AG04449 (cell line): ENCODE measurements around the gene KLHL21.
"Not testable (repeated sequence)": the region's sequence is repeated elsewhere in the genome, so short reads cannot be mapped to it uniquely, and the experiment has no call there.

Experiments
- CTCF ChIA-PET: fragments of 350-600 bp; formaldehyde crosslinking; extraction: SDS; loops from one replicate; lab custom pipeline; 2021; ENCODE audit warnings: antibody characterized with exemption; lab: Yijun Ruan, JAX
- POLR2A ChIA-PET: fragments of 400-600, 350-600 bp; formaldehyde crosslinking; extraction: SDS; loops from one replicate; lab custom pipeline; 2020; ENCODE audit warnings: antibody characterized with exemption, inconsistent platforms; lab: Yijun Ruan, JAX
- DNase-seq: peaks from one replicate; pipeline ENCODE4 v3.0.0-alpha.2; 2010; ENCODE audit warnings: low read depth, low spot score
- H3K4me3 ChIP-seq: 2 replicates; pipeline ENCODE4 v1.5.1; 2011; ENCODE audit warnings: low read depth, mild to moderate bottlenecking, control low read depth, low read length
- TF ChIP-seq, protein P1 (sequence below): IDR thresholded peaks from one replicate; pipeline ENCODE4 v1.5.1; 2011; ENCODE audit warnings: mild to moderate bottlenecking, moderate library complexity, low read length, control low read depth, inconsistent platforms; ENCODE audit not compliant: insufficient read depth; ENCODE audit errors: missing control alignments

KLHL21 gene

GRCh38 chr1:6638226-6638625 lies 35.6 kb upstream of the KLHL21 start:
- CTCF ChIA-PET = interaction anchor here (0.7 to 7.6 kb wide), 2 partner anchors 8 to 152 kb away, joined by 4 to 69 read pairs; no protein-coding TSS in a partner anchor
- no peak overlapping the region for H3K4me3 ChIP-seq
- TF ChIP-seq, protein P1, sequence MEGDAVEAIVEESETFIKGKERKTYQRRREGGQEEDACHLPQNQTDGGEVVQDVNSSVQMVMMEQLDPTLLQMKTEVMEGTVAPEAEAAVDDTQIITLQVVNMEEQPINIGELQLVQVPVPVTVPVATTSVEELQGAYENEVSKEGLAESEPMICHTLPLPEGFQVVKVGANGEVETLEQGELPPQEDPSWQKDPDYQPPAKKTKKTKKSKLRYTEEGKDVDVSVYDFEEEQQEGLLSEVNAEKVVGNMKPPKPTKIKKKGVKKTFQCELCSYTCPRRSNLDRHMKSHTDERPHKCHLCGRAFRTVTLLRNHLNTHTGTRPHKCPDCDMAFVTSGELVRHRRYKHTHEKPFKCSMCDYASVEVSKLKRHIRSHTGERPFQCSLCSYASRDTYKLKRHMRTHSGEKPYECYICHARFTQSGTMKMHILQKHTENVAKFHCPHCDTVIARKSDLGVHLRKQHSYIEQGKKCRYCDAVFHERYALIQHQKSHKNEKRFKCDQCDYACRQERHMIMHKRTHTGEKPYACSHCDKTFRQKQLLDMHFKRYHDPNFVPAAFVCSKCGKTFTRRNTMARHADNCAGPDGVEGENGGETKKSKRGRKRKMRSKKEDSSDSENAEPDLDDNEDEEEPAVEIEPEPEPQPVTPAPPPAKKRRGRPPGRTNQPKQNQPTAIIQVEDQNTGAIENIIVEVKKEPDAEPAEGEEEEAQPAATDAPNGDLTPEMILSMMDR = no peak
- POLR2A ChIA-PET = no interaction called here
- DNase-seq = no peak

DNA sequence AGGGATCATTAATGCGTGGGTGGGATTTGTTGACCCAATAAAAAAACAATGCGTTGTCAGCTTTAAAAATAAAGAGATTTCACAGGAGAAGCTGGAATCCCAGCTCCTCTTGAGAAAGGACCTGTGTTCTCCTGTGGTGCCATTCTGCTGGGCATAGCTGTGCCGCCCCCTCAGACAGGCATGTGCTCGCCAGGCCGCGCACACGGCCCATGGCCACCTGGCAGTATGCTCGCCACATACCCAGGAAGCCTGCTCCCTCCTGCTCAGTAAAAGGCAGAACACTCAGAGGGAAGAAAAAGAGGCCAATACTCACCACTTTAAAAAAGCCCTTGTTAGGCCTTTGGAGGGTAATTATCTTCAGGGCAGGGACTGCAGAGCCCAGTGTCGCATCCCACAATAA lies 35.1 kb upstream of the KLHL21 start:
- H3K4me3 ChIP-seq = no peak overlapping the region
- no peak for DNase-seq
- TF ChIP-seq, protein P1 = no peak
- ChIA-PET POLR2A (no interaction called here), CTCF (interaction anchor here (1.0 to 7.6 kb wide), 2 partner anchors 8 to 33 kb away, joined by 4 to 69 read pairs; no protein-coding TSS in a partner anchor)

DNA sequence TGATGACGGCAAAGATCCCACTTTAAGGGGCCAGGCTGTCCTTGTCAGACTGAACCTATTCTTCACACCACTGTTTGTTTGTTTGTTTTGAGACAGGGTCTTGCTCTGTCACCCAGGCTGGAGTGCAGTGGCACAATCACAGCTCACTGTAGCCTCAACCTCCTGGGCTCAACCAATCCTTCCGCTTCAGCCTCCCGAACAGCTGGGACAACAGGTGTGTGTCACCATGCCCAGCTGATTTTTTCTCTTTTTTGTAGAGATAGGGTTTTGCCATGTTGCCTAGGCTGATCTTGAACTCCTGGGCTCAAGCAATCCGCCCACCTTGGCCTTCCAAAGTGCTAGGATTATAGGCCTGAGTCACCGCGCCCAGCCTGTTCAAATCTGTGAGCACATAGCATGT lies 34.1 kb upstream of the KLHL21 start:
- ChIA-PET POLR2A (interaction anchor here (0.6 kb wide), 1 partner anchor 12 kb away, joined by 3 read pairs; no protein-coding TSS in a partner anchor), CTCF (interaction anchor here (0.8 to 7.6 kb wide), 3 partner anchors 9 to 151 kb away, joined by 3 to 69 read pairs (median 4); no protein-coding TSS in a partner anchor)
- DNase-seq, H3K4me3 ChIP-seq: not testable (repeated sequence)

DNA sequence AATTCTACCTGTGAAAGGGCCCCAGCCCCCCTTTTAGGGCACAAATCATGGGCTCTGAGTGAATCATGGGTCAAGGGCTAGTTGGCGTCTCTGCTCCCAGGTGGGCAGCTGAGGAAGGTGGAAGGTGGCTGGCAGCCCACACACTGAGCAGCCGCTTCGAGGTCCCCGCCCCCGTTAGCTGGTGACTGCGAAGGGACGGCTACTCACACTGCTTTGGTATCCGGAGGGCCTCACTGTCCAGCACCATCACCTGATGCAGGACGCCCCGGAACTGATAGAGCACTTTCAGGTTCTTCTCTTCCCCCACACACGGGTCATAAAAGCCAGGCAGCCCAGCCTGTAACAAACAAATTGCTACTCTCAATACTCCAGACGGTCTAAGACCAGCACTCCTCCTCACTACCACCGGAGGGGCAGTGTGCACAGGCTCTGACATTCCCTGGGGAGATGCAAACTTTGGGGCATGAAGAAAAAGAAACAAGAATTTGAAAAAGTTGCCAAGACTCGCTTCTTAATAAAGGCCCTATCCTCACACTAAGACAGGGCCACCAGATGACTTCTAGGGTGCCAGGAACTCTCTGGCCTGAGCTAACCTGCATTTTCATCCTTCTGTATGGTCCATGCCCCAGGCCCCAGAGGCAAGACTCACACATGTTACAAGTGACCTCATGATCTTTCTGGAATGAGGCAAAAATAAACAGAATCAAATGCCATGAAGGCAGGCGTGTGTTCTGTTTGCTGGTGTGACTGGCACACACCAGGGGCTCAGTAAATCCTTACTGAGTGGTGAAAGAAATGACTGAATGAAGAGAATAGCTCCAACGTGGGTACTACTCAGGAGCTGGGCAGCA lies 33.5 kb upstream of the KLHL21 start:
- POLR2A ChIA-PET = no interaction called here
- DNase-seq = no peak
- TF ChIP-seq, protein P1 = no peak
- no peak overlapping the region for H3K4me3 ChIP-seq
- CTCF ChIA-PET = interaction anchor here (0.8 to 7.6 kb wide), 3 partner anchors 10 to 150 kb away, joined by 3 to 69 read pairs (median 6); partner anchors contain the start of genes NOL9 and TAS1R1

- DNase-seq = no peak
- ChIA-PET POLR2A (no interaction called here), CTCF (interaction anchor here (0.6 to 7.6 kb wide), 9 partner anchors 9 to 145 kb away, joined by 3 to 69 read pairs (median 3); partner anchors contain the start of genes NOL9 and TAS1R1)
- no peak overlapping the region for H3K4me3 ChIP-seq
- TF ChIP-seq, protein P1 = no peak
Observed at GRCh38 chr1:6635161-6635909, 32.7 kb upstream of the KLHL21 start.

- H3K4me3 ChIP-seq = no peak overlapping the region
- TF ChIP-seq, protein P1 = peak; percentile 66
- DNase-seq = no peak
- CTCF ChIA-PET = interaction anchor here (0.6 to 7.6 kb wide), 9 partner anchors 9 to 144 kb away, joined by 3 to 69 read pairs (median 3); partner anchors contain the start of genes NOL9 and TAS1R1
- POLR2A ChIA-PET = no interaction called here
Observed at GRCh38 chr1:6634371-6635052, 31.8 kb upstream of the KLHL21 start.
